SJSA1 (cell line): ENCODE data around the gene ADI1. TPM values are rescaled to one million over a fixed set of nuclear protein-coding genes. Genes with fewer than 3 reads are reported as not detected.
"Not testable (repeated sequence)": the region's sequence is repeated elsewhere in the genome, so short reads cannot be mapped to it uniquely, and the experiment has no call there.

ENCODE experiments used
- DNase-seq, 2 experiments: peaks; one replicate each; pipeline ENCODE4 v3.0.0-alpha.2; 2015 to 2020; ENCODE audit warnings: low spot score in 2 of 2, low read depth in 1 of 2
- H3K27ac ChIP-seq: fragments of 250-450 bp; sonication (Bioruptor Pico); 2 replicates; pipeline ENCODE4 v1.5.1; 2020; ENCODE audit warnings: mild to moderate bottlenecking, moderate library complexity
- H3K27me3 ChIP-seq: fragments of 250-450 bp; sonication (Bioruptor Pico); replicated peaks from 2 replicates; pipeline ENCODE4 v1.5.1; 2020; ENCODE audit warnings: mild to moderate bottlenecking, moderate library complexity
- H3K36me3 ChIP-seq: fragments of 250-450 bp; sonication (Bioruptor Pico); 2 replicates; pipeline ENCODE4 v1.5.1; 2020; ENCODE audit warnings: mild to moderate bottlenecking
- H3K4me1 ChIP-seq: fragments of 250-450 bp; sonication (Bioruptor Pico); replicated peaks from 2 replicates; pipeline ENCODE4 v1.6.1; 2021; ENCODE audit warnings: mild to moderate bottlenecking
- H3K4me3 ChIP-seq: fragments of 250-450 bp; sonication (Bioruptor Pico); 2 replicates; pipeline ENCODE4 v1.5.1; 2020; ENCODE audit warnings: mild to moderate bottlenecking
- H3K9me3 ChIP-seq: fragments of 250-450 bp; sonication (Bioruptor Pico); replicated peaks from 2 replicates; pipeline ENCODE4 v1.5.1; 2020; ENCODE audit warnings: mild to moderate bottlenecking
- total RNA-seq: library from RNA; depleted of rRNA; stranded (reverse); fragments of >200 nt; shearing (Covaris generic); gene quantifications from 2 replicates; pipeline ENCODE4 v1.2.3, GENCODE V29; 2014; rRNA removed

The ADI1 gene
- total RNA-seq, 1 experiment from 2014 or later, result 78.2 TPM

DNA sequence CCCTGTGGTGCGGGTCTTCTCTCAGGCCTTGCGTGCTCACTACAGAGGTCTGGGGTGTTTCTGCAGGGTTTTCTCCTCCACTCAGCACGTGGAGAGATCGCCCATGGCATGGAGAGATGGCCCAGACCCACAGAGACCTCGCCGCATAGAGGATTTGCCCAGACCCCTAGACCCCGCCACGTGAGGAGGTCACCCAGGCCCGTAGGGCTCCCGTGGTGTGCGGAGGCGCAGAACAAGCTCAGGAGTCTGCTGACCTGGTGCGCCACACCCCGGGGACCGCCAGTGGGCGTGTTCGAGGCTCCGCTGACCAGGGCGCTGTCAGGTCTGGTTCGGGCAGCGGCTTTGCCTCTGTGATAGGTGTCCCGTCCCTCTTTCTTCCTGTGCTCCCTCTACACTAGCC, 64.5 kb downstream of the ADI1 start:
- H3K4me1 ChIP-seq, result no peaks in the 10 kb centered on the region
- peak in 1 of 2 experiments; percentile 36 for DNase-seq
- H3K27me3 ChIP-seq, result no peaks in the 10 kb centered on the region
- H3K27ac ChIP-seq, result no peak overlapping the region
- H3K36me3 ChIP-seq, result peaks cover 36% of the 10 kb centered on the region
- no peaks in the 10 kb centered on the region for H3K9me3 ChIP-seq
- no peak overlapping the region for H3K4me3 ChIP-seq

GRCh38 chr2:3454005-3454404, 65.3 kb downstream of the ADI1 start:
- H3K36me3 ChIP-seq, result peaks cover 35% of the 10 kb centered on the region
- not testable (repeated sequence) for H3K4me1 ChIP-seq, H3K27me3 ChIP-seq, H3K9me3 ChIP-seq, H3K4me3 ChIP-seq, H3K27ac ChIP-seq
- peak in 1 of 2 experiments; percentile 20 for DNase-seq

DNA sequence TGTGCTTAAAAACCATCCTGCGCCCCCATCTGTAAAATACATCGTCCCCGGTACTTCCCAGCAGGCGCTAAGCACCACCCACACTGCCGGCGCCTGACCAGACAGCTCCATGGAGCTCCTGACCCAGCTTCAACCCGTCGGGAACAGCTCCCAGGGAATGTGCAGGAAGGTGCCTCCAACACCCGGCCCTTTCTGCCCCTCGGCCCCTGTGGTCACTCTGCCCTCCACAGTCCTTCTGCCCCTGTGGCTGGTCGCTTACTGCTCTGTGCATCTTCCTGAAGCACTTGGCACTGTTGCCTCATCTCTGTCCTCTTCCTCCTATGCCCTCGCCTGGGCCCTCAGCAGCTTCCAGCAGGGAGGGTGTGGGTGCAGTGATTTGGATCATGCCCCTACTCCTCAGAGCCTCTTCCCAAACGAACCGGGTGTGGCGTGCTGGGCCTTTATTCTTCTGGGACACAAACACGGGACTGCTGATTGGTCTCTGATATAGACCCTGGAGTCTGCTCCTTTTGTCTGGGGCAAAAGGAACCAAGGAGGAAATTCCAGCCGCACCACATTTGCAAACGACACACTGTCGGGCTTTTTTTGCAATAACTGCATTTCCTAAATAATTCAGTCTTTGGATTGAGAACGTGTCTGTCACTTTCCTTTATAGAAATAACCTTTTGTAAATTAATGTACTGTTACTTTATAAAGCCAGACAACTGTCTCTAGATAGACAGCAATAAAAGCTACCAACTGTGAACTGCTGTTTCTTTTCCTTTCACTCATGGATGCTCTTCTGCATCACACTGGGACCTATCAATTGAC, 65.9 kb downstream of the ADI1 start:
- Histone ChIP-seq H3K9me3 (no peaks in the 10 kb centered on the region), H3K4me1 (no peaks in the 10 kb centered on the region), H3K27ac (no peak overlapping the region), H3K36me3 (peaks cover 33% of the 10 kb centered on the region), H3K27me3 (no peaks in the 10 kb centered on the region), H3K4me3 (no peak overlapping the region)
- peak in 1 of 2 experiments; percentile 25 for DNase-seq

GRCh38 chr2:3451926-3452671, 67.2 kb downstream of the ADI1 start:
- no peaks in the 10 kb centered on the region for H3K9me3 ChIP-seq
- peaks cover 39% of the 10 kb centered on the region for H3K36me3 ChIP-seq
- no peak overlapping the region for H3K4me3 ChIP-seq
- DNase-seq, result peak in 1 of 2 experiments; percentile 34
- H3K4me1 ChIP-seq, result no peaks in the 10 kb centered on the region
- H3K27me3 ChIP-seq, result no peaks in the 10 kb centered on the region
- H3K27ac ChIP-seq, result no peak overlapping the region

- Histone ChIP-seq H3K4me1 (no peaks in the 10 kb centered on the region), H3K27me3 (no peaks in the 10 kb centered on the region), H3K4me3 (no peak overlapping the region), H3K36me3 (peaks cover 41% of the 10 kb centered on the region), H3K27ac (no peak overlapping the region), H3K9me3 (no peaks in the 10 kb centered on the region)
- DNase-seq, result no peak
Measured at GRCh38 chr2:3451169-3451568, 68.2 kb downstream of the ADI1 start.

- Histone ChIP-seq H3K36me3 (peaks cover 42% of the 10 kb centered on the region), H3K27me3 (no peaks in the 10 kb centered on the region), H3K4me1 (no peaks in the 10 kb centered on the region), H3K4me3 (no peak overlapping the region), H3K27ac (no peak overlapping the region), H3K9me3 (no peaks in the 10 kb centered on the region)
- DNase-seq, result no peak
Measured at GRCh38 chr2:3450385-3451010, 68.8 kb downstream of the ADI1 start.

GRCh38 chr2:3449936-3450335, 69.4 kb downstream of the ADI1 start:
- Histone ChIP-seq H3K36me3 (peaks cover 45% of the 10 kb centered on the region), H3K9me3 (no peaks in the 10 kb centered on the region), H3K27ac (no peak overlapping the region), H3K4me1 (no peaks in the 10 kb centered on the region), H3K4me3 (no peak overlapping the region), H3K27me3 (no peaks in the 10 kb centered on the region)
- no peak for DNase-seq

DNA sequence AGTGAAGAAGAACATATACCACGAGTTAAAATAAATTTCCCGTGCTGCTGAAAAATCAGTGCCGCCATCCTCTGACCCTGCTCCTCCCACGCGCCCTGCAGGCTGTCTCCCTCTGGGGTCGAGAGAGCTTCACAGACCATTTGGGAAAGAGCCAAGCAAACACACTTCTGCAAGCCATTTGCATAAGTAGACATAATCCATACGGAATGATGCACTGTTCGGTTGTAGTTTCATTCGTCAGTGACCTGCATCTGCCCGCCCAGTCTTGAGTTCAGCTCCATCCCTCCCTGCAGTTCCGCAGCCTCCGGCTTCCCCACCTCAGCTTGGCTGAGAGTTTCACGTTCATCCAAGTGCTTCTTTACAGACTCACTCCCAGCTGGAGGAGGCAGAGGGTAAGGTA, 70.2 kb downstream of the ADI1 start:
- H3K27ac ChIP-seq, result no peak overlapping the region
- DNase-seq, result peak in 1 of 2 experiments; percentile 29
- no peaks in the 10 kb centered on the region for H3K9me3 ChIP-seq
- H3K4me3 ChIP-seq, result no peak overlapping the region
- no peaks in the 10 kb centered on the region for H3K4me1 ChIP-seq
- no peaks in the 10 kb centered on the region for H3K27me3 ChIP-seq
- peaks cover 50% of the 10 kb centered on the region for H3K36me3 ChIP-seq

GRCh38 chr2:3448441-3448911, 70.9 kb downstream of the ADI1 start:
- H3K27ac ChIP-seq, H3K9me3 ChIP-seq, H3K4me1 ChIP-seq, H3K4me3 ChIP-seq, H3K27me3 ChIP-seq: not testable (repeated sequence)
- H3K36me3 ChIP-seq, result peaks cover 55% of the 10 kb centered on the region
- peak in 1 of 2 experiments; percentile 33 for DNase-seq

GRCh38 chr2:3447789-3448317, 71.5 kb downstream of the ADI1 start:
- no peak for DNase-seq
- no peak overlapping the region for H3K27ac ChIP-seq
- no peaks in the 10 kb centered on the region for H3K27me3 ChIP-seq
- no peaks in the 10 kb centered on the region for H3K4me1 ChIP-seq
- peaks cover 53% of the 10 kb centered on the region for H3K36me3 ChIP-seq
- no peak overlapping the region for H3K4me3 ChIP-seq
- H3K9me3 ChIP-seq, result no peaks in the 10 kb centered on the region

Other genes with a start within 250 kb of the ADI1 start
- gene EIPR1, start 141.7 kb downstream of the ADI1 start, total RNA-seq, result 40.0 and 63.6 TPM in 2 replicates
- 43.8 and 56.1 TPM in 2 replicates for gene TRAPPC12, start 139.8 kb downstream of the ADI1 start, total RNA-seq
- gene RNASEH1, start 38.8 kb upstream of the ADI1 start, total RNA-seq, result 53.0 and 57.8 TPM in 2 replicates
- gene RPS7, start 55.7 kb upstream of the ADI1 start, total RNA-seq, result 2,552 and 3,656 TPM in 2 replicates
- not detected in 2 replicates for gene COLEC11, start 75.6 kb upstream of the ADI1 start, total RNA-seq
- not detected in 2 replicates for gene ALLC, start 138.7 kb upstream of the ADI1 start, total RNA-seq
- gene DCDC2C, start 184.0 kb upstream of the ADI1 start, total RNA-seq, result not detected in 2 replicates